ENCODE data around the gene BARX2. TPM values are rescaled to one million over a fixed set of nuclear protein-coding genes. Genes with fewer than 3 reads are reported as not detected.

Gene BARX2
- total and polyA plus RNA-seq, 2 donors from 2014 or later, result 5.2 to 6.9 TPM

DNA sequence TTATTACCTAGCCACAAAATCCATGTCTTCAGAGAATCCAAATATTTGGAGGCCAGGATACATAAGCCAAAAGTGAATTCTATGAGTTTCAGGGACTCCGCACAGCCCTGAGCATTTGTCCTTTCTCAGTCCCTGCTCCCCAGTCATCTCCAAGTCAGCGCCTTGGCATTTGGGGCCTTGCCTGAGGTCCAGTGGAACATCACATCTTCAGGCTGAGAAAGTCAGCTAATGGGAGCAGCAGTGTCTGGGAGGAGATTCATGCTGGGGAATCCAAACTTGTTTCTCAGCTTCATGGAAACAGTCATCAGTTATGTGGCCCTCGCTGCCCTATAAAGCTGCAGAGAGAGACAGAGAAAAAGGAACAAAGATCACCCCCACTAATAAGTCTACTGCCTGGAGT, 70.9 kb downstream of the BARX2 start:
- Histone ChIP-seq H3K36me3 (ENCODE audit: control insufficient read depth in 2 of 3, insufficient read depth in 3 of 3, low read length in 3 of 3) (no peaks in the 10 kb centered on the region), H3K4me3 (ENCODE audit: low read length in 3 of 3) (no peak overlapping the region), H3K9me3 (ENCODE audit: control insufficient read depth in 2 of 3, insufficient read depth in 1 of 3, low read length in 3 of 3) (no peaks in the 10 kb centered on the region), H3K27me3 (ENCODE audit: control insufficient read depth, insufficient read depth, low read length) (no peaks in the 10 kb centered on the region), H3K4me1 (ENCODE audit: control insufficient read depth in 2 of 3, insufficient read depth in 2 of 3, low read depth in 1 of 3, low read length in 3 of 3) (no peaks in the 10 kb centered on the region), H3K27ac (ENCODE audit: low read depth in 2 of 2, low read length in 2 of 2) (no peak overlapping the region), H3K9ac (ENCODE audit: low read length in 3 of 3) (no peak overlapping the region)
- DNase-seq (no peak), FAIRE-seq (no peak)
- intact Hi-C loops (cut with DNase I), result no loop called here
- TF ChIP-seq, protein P1, sequence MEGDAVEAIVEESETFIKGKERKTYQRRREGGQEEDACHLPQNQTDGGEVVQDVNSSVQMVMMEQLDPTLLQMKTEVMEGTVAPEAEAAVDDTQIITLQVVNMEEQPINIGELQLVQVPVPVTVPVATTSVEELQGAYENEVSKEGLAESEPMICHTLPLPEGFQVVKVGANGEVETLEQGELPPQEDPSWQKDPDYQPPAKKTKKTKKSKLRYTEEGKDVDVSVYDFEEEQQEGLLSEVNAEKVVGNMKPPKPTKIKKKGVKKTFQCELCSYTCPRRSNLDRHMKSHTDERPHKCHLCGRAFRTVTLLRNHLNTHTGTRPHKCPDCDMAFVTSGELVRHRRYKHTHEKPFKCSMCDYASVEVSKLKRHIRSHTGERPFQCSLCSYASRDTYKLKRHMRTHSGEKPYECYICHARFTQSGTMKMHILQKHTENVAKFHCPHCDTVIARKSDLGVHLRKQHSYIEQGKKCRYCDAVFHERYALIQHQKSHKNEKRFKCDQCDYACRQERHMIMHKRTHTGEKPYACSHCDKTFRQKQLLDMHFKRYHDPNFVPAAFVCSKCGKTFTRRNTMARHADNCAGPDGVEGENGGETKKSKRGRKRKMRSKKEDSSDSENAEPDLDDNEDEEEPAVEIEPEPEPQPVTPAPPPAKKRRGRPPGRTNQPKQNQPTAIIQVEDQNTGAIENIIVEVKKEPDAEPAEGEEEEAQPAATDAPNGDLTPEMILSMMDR (IDR thresholded peaks at IDR 0.05; ENCODE audit: borderline replicate concordance, extremely low read depth, insufficient read depth), result no peak

DNA sequence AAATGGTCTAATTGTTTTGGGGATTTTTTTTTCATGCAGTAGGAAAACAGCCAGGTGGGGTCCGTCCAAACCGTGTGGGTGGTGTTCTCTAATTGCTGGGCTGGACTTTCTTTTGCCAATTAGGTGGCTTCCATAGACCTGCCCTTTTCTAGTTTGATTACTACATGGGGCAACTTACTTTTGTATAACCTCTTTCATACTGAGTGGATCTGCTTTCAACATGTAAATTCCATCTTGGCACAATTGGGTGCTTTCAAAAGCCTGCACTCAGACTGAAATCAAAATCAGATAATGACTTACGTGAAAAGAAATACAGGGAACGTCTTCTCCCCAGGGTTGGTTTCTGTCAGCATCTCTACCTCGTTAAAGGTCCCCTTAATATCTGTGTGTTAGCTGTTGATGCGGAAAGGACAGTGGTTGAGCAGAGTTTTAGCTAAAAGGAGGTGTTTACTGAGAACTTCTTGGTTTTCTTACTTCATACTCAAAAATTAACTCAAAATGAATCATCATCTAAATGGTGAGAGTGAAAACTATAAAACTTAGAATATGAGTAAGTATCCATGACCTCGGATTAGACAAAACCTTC, 72.1 kb downstream of the BARX2 start:
- Histone ChIP-seq H3K4me3 (ENCODE audit: low read length in 3 of 3) (no peak overlapping the region), H3K27ac (ENCODE audit: low read depth in 2 of 2, low read length in 2 of 2) (no peak overlapping the region), H3K36me3 (ENCODE audit: control insufficient read depth in 2 of 3, insufficient read depth in 3 of 3, low read length in 3 of 3) (no peaks in the 10 kb centered on the region), H3K27me3 (ENCODE audit: control insufficient read depth, insufficient read depth, low read length) (no peaks in the 10 kb centered on the region), H3K9ac (ENCODE audit: low read length in 3 of 3) (no peak overlapping the region), H3K4me1 (ENCODE audit: control insufficient read depth in 2 of 3, insufficient read depth in 2 of 3, low read depth in 1 of 3, low read length in 3 of 3) (no peaks in the 10 kb centered on the region), H3K9me3 (ENCODE audit: control insufficient read depth in 2 of 3, insufficient read depth in 1 of 3, low read length in 3 of 3) (no peaks in the 10 kb centered on the region)
- intact Hi-C loops (cut with DNase I), result no loop called here
- DNase-seq (no peak), FAIRE-seq (no peak)
- TF ChIP-seq, protein P1 (IDR thresholded peaks at IDR 0.05; ENCODE audit: borderline replicate concordance, extremely low read depth, insufficient read depth), result no peak

DNA sequence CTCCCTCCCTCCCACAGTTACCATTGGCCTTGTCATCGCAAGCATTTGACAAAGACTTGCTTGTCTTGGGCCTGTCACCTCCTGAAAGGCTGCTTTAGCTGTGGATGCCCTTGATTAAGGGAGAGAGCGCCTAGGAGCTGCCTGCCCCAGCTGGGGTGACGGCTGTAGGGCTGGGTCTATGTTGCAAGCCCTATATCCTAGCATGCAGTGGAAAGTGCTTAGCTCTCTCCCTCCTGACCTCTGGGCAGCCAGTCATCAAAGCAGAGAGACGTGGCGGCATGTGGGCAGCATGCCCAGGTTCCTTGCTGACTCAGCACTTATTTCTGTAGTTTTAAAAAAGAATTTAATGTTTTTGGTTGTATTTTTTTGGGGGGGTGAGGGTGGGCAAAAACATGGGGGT, 75.9 kb downstream of the BARX2 start:
- Histone ChIP-seq H3K9ac (ENCODE audit: low read length in 3 of 3) (no peak overlapping the region), H3K9me3 (ENCODE audit: control insufficient read depth in 2 of 3, insufficient read depth in 1 of 3, low read length in 3 of 3) (no peaks in the 10 kb centered on the region), H3K27me3 (ENCODE audit: control insufficient read depth, insufficient read depth, low read length) (no peaks in the 10 kb centered on the region), H3K36me3 (ENCODE audit: control insufficient read depth in 2 of 3, insufficient read depth in 3 of 3, low read length in 3 of 3) (no peaks in the 10 kb centered on the region), H3K4me3 (ENCODE audit: low read length in 3 of 3) (no peak overlapping the region), H3K27ac (ENCODE audit: low read depth in 2 of 2, low read length in 2 of 2) (no peak overlapping the region), H3K4me1 (ENCODE audit: control insufficient read depth in 2 of 3, insufficient read depth in 2 of 3, low read depth in 1 of 3, low read length in 3 of 3) (peaks cover 0 to 4% (median 0%) of the 10 kb centered on the region in 3 donors)
- TF ChIP-seq, protein P1 (IDR thresholded peaks at IDR 0.05; ENCODE audit: borderline replicate concordance, extremely low read depth, insufficient read depth), result no peak
- DNase-seq, result no peak
- FAIRE-seq, result no peak
- intact Hi-C loops (cut with DNase I), result no loop called here

DNA sequence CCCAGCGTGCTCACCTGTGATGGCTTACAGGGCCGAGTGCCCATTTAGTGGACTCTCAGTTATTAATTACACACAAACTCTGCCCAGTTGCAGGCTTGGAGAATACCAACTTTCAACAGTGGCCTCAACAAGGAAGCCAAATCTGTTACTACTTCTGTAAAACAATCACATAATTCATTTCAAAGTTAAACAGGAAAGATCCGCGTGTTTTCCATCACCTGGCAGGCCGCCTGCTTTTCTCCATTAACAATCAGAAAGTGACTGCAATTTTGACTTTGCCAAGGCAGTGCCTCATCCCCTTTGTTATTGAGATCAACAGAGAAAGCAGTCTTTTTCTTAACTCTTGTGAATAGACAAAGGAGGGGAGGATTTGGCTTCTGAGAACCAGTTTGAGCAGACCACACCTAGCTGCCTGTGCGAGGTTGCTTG, 77.7 kb downstream of the BARX2 start:
- no peak overlapping the region for H3K4me3 ChIP-seq (ENCODE audit: low read length in 3 of 3)
- no peak for FAIRE-seq
- no peak overlapping the region for H3K27ac ChIP-seq (ENCODE audit: low read depth in 2 of 2, low read length in 2 of 2)
- H3K36me3 ChIP-seq (ENCODE audit: control insufficient read depth in 2 of 3, insufficient read depth in 3 of 3, low read length in 3 of 3), result no peaks in the 10 kb centered on the region
- no peak for DNase-seq
- intact Hi-C loops (cut with DNase I), result no loop called here
- TF ChIP-seq, protein P1 (IDR thresholded peaks at IDR 0.05; ENCODE audit: borderline replicate concordance, extremely low read depth, insufficient read depth), result no peak
- H3K9me3 ChIP-seq (ENCODE audit: control insufficient read depth in 2 of 3, insufficient read depth in 1 of 3, low read length in 3 of 3), result no peaks in the 10 kb centered on the region
- no peak overlapping the region for H3K9ac ChIP-seq (ENCODE audit: low read length in 3 of 3)
- H3K27me3 ChIP-seq (ENCODE audit: control insufficient read depth, insufficient read depth, low read length), result no peaks in the 10 kb centered on the region
- peaks cover 0 to 5% (median 4%) of the 10 kb centered on the region in 3 donors for H3K4me1 ChIP-seq (ENCODE audit: control insufficient read depth in 2 of 3, insufficient read depth in 2 of 3, low read depth in 1 of 3, low read length in 3 of 3)
